ENCODE measurements around the gene ZFYVE21.

Gene ZFYVE21

DNA sequence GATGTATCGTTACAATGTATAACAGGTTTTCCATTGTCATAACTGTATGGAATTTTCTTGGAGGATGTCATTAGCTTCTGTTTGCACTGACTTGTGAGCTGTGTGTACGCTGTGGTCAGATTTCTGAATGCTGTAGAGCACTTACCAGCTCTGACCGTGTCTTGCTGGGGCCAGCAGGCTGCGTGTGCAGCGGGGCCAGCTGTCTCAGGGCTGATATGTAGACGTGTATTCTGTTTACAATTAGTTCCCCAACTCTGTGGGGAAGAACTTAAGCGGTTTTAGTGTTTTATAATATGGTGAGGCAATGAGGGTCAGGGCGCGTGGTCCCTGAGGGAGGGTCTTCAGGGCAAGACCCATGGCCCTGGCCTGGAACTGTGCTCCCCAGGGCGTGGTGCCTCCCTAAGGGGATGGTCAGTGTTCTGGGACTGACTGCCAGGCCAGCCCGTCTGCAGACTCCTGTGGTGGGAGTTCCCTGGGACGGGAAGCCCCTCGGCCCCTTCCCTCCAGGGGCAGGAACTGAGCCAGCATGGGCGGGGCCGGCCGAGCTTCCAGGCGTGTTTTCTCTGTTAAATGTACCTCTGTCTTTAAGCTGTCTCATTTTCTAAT, 19.0 kb upstream of the ZFYVE21 start:
- no peak overlapping the region for H2AFZ ChIP-seq (ENCODE audit: low read depth)
- H4K20me1 ChIP-seq (ENCODE audit: insufficient read depth) = no peaks in the 10 kb centered on the region
- no peaks in the 10 kb centered on the region for H3K36me3 ChIP-seq (ENCODE audit: insufficient read depth)
- H3K79me2 ChIP-seq (ENCODE audit: insufficient read depth, low read depth) = no peaks in the 10 kb centered on the region
- no peak overlapping the region for H3K27ac ChIP-seq
- no peak overlapping the region for H3K4me3 ChIP-seq (IDR thresholded peaks at IDR 0.05; ENCODE audit: insufficient read depth, low read depth, low read length)
- no peaks in the 10 kb centered on the region for H3K27me3 ChIP-seq (ENCODE audit: insufficient read depth, low read depth)
- H3K4me2 ChIP-seq = no peak overlapping the region
- TF ChIP-seq, protein P1, sequence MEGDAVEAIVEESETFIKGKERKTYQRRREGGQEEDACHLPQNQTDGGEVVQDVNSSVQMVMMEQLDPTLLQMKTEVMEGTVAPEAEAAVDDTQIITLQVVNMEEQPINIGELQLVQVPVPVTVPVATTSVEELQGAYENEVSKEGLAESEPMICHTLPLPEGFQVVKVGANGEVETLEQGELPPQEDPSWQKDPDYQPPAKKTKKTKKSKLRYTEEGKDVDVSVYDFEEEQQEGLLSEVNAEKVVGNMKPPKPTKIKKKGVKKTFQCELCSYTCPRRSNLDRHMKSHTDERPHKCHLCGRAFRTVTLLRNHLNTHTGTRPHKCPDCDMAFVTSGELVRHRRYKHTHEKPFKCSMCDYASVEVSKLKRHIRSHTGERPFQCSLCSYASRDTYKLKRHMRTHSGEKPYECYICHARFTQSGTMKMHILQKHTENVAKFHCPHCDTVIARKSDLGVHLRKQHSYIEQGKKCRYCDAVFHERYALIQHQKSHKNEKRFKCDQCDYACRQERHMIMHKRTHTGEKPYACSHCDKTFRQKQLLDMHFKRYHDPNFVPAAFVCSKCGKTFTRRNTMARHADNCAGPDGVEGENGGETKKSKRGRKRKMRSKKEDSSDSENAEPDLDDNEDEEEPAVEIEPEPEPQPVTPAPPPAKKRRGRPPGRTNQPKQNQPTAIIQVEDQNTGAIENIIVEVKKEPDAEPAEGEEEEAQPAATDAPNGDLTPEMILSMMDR (conservative IDR thresholded peaks at IDR 0.05; ENCODE audit: low read depth, low read length) = no peak
- no peaks in the 10 kb centered on the region for H3K4me1 ChIP-seq (ENCODE audit: low read depth, poor library complexity, severe bottlenecking)
- no peak overlapping the region for H3K9ac ChIP-seq

DNA sequence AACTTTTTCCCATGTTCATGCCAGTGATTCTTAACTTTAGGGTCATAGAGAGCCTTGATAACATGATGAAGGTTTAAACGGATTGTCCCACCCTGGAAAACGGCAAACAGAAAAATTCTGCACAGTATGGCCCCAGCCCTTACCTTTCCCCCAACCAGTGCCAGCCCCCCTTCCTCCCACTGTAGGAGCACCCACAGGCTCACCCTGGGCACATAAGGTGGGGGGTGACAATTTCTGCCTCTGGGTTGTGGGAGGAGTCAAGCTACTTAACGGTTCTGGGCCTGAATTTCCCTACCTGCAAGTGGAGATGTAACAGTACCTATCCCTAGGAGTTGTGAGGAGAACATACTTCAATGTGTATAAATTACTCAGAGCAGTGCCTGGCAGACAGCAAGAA, 18.4 kb upstream of the ZFYVE21 start:
- H3K27ac ChIP-seq = no peak overlapping the region
- H3K4me3 ChIP-seq (IDR thresholded peaks at IDR 0.05; ENCODE audit: insufficient read depth, low read depth, low read length) = no peak overlapping the region
- H3K79me2 ChIP-seq (ENCODE audit: insufficient read depth, low read depth) = no peaks in the 10 kb centered on the region
- H3K9ac ChIP-seq = no peak overlapping the region
- TF ChIP-seq, protein P1 (conservative IDR thresholded peaks at IDR 0.05; ENCODE audit: low read depth, low read length) = no peak
- H3K4me1 ChIP-seq (ENCODE audit: low read depth, poor library complexity, severe bottlenecking) = no peaks in the 10 kb centered on the region
- no peak overlapping the region for H3K4me2 ChIP-seq
- no peaks in the 10 kb centered on the region for H3K27me3 ChIP-seq (ENCODE audit: insufficient read depth, low read depth)
- H2AFZ ChIP-seq (ENCODE audit: low read depth) = no peak overlapping the region
- H3K36me3 ChIP-seq (ENCODE audit: insufficient read depth) = no peaks in the 10 kb centered on the region
- no peaks in the 10 kb centered on the region for H4K20me1 ChIP-seq (ENCODE audit: insufficient read depth)

DNA sequence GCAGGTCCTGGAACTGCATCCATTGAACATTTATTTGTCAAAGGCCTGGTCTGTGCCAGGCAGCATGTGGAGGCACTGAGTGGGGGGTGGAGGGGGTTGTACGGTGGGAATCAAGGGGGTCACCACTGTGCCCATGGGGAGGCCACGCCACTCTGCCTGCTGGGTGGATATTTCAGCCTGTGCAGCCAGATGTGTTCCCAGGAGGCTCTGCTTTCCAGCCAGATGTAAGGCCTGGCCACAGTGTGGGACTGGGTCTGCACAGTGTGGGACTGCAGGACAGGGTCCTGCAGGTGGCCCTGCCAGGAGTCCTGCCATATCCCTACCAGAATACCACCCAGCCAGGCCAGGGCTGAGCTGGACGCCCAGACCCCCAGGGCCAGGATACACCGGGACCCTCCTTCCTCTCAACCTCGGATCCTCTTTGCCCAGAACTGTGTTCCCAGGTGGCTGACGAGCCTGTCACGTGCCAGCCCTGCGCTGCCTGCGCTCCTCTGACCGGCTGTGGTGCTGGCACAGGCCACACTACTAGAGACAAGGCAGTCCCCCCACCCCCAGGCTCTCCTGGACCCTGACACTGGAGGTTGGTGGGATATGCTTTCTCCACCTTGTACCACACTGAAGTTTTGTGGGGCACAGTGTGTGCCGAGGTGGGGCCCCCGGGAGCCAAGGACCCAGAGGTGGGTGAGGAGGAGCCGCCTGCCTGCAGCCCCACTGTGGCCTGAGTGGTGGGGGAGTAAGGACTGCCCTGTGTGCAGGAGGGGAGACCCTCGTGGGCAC, 17.8 kb upstream of the ZFYVE21 start:
- Histone ChIP-seq H3K4me1 (ENCODE audit: low read depth, poor library complexity, severe bottlenecking) (no peaks in the 10 kb centered on the region), H3K36me3 (ENCODE audit: insufficient read depth) (no peaks in the 10 kb centered on the region)

DNA sequence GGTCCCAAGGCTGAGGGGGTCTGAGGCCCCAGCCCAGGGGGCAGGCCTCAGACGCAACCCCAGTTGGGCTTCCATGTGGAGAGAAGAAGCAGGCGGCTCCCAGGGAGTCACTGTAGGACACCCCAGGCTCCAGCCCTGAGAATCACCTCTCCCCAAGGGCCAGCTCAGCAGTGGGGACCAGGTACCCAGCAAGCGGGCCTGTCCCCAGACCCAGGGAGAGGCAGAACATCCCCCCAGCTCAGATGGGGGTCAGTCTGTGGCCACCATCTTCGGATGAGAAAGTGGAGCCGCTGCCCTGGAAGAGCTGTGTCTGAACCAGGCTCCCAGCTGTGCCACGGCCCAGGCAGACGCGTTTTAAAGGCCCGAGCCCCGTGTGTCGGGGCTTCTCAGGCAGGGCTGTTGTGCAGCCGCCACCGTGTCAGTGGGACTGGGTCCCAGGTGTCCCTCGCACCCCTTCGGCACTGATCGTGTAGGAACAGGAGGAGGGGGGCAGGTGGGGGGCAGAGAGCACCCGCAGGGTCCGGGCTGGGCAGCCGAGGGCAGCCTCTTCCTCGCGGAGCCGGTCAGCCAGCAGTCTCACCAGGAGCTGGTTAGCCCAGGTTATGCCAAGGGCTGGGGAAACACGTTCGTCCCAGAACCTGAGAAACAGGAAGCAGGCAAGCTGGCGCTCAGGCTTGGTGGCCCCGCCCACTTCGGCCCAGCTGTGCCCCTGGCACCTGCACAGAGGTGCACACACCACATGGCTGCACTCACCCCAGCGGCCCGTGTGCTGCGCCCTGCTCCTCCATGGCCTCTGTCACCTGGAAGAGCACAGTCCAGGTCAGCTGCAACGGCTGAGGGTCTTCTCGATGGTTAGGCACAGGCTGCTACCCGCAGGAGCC, 17.0 kb upstream of the ZFYVE21 start:
- TF ChIP-seq, protein P1 (conservative IDR thresholded peaks at IDR 0.05; ENCODE audit: low read depth, low read length) = no peak
- H3K36me3 ChIP-seq (ENCODE audit: insufficient read depth) = no peaks in the 10 kb centered on the region
- H3K27ac ChIP-seq = no peak overlapping the region
- H3K9ac ChIP-seq = no peak overlapping the region
- H3K4me2 ChIP-seq = no peak overlapping the region
- no peaks in the 10 kb centered on the region for H4K20me1 ChIP-seq (ENCODE audit: insufficient read depth)
- no peaks in the 10 kb centered on the region for H3K4me1 ChIP-seq (ENCODE audit: low read depth, poor library complexity, severe bottlenecking)
- H2AFZ ChIP-seq (ENCODE audit: low read depth) = no peak overlapping the region
- H3K27me3 ChIP-seq (ENCODE audit: insufficient read depth, low read depth) = no peaks in the 10 kb centered on the region
- no peaks in the 10 kb centered on the region for H3K79me2 ChIP-seq (ENCODE audit: insufficient read depth, low read depth)
- no peak overlapping the region for H3K4me3 ChIP-seq (IDR thresholded peaks at IDR 0.05; ENCODE audit: insufficient read depth, low read depth, low read length)

More for the DNA sequence above, 17.8 kb upstream of the ZFYVE21 start:
- no peaks in the 10 kb centered on the region for H4K20me1 ChIP-seq (ENCODE audit: insufficient read depth)
- no peak overlapping the region for H3K4me2 ChIP-seq
- H3K27me3 ChIP-seq (ENCODE audit: insufficient read depth, low read depth) = no peaks in the 10 kb centered on the region
- TF ChIP-seq, protein P1 (conservative IDR thresholded peaks at IDR 0.05; ENCODE audit: low read depth, low read length) = no peak
- H3K27ac ChIP-seq = no peak overlapping the region
- H2AFZ ChIP-seq (ENCODE audit: low read depth) = no peak overlapping the region
- H3K9ac ChIP-seq = no peak overlapping the region
- no peak overlapping the region for H3K4me3 ChIP-seq (IDR thresholded peaks at IDR 0.05; ENCODE audit: insufficient read depth, low read depth, low read length)
- no peaks in the 10 kb centered on the region for H3K79me2 ChIP-seq (ENCODE audit: insufficient read depth, low read depth)

Data from KMS-11 (cell line).